Measurements from ENCODE around the gene FOSB.

GRCh38 chr19:45517641-45518468 is 50.1 kb downstream of the FOSB start:
- TF ChIP-seq CTCF (IDR thresholded peaks at IDR 0.05): no peak
- no peak for TF ChIP-seq SP1 (CRISPR knock-in tag; conservative IDR thresholded peaks at IDR 0.05)
- no peak for TF ChIP-seq E2F5 (CRISPR knock-in tag; IDR thresholded peaks at IDR 0.05)
- TF ChIP-seq HMGXB4 (CRISPR knock-in tag; IDR thresholded peaks at IDR 0.05): no peak
- no peak for TF ChIP-seq ZBTB21 (CRISPR knock-in tag; IDR thresholded peaks at IDR 0.05; ENCODE audit: borderline replicate concordance)
